B cell (primary cell): Measurements from ENCODE around the gene TBX1.

Experiments
- CTCF ChIP-seq: fragments of 200-600 bp; IDR thresholded peaks from one replicate; pipeline ENCODE4 v1.8.0; 2022; ENCODE audit warnings: antibody characterized with exemption, mild to moderate bottlenecking
- EZH2 ChIP-seq: IDR thresholded peaks from 2 replicates; pipeline ENCODE4 v1.6.1; 2012; ENCODE audit warnings: borderline replicate concordance, low read depth, mild to moderate bottlenecking, moderate library complexity, low read length; ENCODE audit not compliant: insufficient read depth, poor library complexity, severe bottlenecking

GRCh38 chr22:19763458-19764298 lies 3.1 kb downstream of the TBX1 start:
- TF ChIP-seq CTCF = no peak
- TF ChIP-seq EZH2 = no peak
